ENCODE results near the gene SNTA1.
"Not testable (repeated sequence)": the region's sequence is repeated elsewhere in the genome, so short reads cannot be mapped to it uniquely, and the experiment has no call there.

The SNTA1 gene

GRCh38 chr20:33465481-33466302, 22.1 kb upstream of the SNTA1 start:
- DNase-seq, result no peak

DNA sequence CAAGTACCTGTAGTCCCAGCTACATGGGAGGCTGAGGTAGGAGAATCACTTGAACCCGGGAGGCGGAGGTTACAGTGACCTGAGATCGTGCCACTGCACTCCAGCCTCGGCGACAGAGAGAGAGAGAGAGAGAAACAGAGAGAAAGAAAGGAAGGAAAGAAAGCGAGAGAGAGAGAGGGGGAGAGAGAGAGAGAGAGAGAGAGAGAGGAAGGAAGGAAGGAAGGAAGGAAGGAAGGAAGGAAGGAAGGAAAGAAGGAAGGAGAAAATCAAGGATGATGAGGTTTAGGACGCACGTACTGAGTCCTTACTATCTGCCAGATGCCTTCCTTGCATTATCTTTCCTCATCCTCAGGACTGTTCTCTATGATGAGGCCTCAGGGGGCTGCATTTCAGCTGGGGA, 21.2 kb upstream of the SNTA1 start:
- DNase-seq, result not testable (repeated sequence)

DNA sequence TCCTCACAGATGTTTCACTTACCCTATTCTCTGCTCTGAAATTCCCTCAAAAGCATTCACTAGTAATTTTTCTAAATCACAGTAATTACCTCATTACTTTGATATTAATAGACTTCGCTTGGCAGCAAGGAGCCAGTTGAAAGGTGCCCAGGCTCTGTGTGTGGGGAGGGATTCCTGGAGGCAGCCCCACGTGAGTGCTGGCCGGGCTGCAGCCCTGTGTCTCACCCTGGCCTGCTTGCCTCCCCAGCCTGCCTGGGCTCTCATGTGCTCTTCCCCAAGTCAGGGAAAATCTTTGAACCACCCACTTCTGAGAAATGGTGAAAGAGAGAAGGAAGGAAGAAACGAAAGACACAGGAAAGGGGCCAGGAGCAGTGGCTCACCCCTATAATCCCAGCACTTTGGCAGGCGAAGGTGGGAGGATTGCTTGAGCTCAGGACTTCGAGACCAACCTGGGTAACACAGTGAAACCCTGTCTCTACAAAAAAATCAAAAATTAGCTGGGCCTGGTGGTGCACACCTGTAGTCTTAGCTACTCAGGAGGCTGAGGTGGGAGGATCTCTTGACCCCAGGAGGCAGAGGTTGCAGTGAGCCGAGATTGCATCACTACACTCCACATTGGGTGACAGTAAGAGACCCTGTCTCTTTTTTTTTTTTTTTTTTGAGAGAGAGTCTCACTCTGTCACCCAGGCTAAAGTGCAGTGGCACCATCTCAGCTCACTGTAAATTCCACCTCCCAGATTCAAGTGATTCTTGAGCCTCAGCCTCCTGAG, 20.0 kb upstream of the SNTA1 start:
- DNase-seq, result no peak

GRCh38 chr20:33460711-33461110, 17.1 kb upstream of the SNTA1 start:
- no peak for DNase-seq

- DNase-seq, result no peak
Measured at GRCh38 chr20:33459599-33459998, 16.0 kb upstream of the SNTA1 start.

- peak; percentile 87 for DNase-seq
Measured at GRCh38 chr20:33456916-33457642, 13.5 kb upstream of the SNTA1 start.

DNA sequence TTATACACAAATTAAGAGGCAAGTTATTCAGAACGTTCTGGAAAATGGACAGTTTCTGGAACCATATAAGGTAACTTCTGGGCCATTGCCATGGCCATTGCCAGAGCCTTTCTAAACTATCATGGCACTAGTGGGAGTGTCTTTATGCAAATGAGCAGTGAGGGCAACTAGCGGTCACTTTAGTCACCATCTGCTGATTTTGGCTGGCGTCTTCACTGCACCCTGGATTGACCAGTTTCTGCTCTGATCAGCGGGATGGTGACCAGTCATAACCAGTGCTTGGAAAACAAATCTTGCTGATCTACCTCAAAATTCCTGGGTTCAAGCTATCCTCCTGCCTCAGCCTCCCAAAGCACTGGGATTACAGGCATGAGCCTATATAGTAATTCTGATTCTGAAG, 7.3 kb upstream of the SNTA1 start:
- no peak for DNase-seq

DNA sequence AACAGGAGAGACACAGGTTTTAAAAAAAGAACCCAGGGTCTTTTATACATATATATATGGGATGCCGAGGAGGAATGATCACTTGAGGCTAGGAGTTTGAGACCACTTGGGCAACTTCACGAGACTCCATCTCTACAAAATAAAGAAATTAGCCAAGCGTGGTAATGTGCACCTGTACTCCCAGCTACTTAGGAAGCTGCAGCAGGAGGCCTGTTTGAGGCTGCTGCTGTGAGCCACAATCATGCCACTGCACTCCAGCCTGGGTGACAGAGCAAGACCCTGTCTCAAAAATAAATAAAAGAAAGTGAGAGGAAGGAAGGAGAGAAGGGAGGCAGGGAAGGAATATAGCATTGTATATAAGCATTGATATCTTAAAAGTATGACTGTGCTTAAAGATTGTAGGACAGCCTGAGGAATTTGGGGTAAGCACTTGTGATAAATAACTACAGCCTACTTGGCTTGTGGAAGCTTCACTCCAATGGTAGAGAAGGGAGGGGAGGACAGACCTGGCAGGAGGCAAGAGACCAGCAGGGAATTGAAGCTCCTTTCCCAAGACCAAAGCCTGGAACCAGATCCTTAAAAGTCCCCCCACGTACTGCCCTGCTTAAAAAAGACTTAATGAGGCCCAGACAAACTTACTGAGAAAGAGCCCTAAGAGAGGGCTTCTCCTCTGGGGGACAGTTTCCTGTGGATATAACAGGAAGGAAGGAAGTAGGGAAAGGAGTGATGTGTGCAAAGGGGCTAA, 2.5 kb upstream of the SNTA1 start:
- no peak for DNase-seq

DNA sequence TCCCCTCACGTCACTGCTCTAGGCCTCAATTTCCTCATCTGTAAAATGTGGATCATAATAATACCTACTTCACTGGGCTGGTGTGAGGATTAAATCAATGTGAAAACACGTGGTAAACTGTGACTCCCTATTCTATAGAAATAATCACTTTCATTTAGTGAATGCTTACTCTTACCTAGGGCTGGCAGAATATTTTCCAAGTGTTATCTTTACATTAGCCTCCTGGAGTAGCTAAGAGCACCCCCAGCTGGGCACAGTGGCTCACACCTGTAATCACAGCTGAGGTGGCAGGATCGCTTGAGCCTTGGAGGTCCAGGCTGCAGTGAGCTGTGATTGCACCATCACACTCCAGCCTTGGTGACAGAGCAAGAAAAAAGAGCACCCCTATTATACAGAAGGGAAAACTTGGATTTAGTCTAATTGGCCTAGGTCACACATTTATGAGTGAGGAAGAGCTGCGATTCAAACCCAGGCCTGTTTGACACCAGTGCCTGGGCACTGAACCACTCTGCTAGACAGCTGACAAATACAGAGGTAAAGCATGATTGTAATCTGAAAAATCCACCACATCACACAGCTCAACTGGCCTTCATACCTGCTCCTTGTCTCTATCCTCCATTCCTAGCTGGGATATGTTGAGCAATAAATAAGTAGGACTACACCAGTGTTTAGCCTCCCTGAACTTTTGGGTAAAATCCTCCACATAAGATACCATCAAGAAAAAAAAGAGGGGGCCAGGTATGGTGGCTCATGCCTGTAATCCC, 1.4 kb upstream of the SNTA1 start:
- DNase-seq, result peak; percentile 41

DNA sequence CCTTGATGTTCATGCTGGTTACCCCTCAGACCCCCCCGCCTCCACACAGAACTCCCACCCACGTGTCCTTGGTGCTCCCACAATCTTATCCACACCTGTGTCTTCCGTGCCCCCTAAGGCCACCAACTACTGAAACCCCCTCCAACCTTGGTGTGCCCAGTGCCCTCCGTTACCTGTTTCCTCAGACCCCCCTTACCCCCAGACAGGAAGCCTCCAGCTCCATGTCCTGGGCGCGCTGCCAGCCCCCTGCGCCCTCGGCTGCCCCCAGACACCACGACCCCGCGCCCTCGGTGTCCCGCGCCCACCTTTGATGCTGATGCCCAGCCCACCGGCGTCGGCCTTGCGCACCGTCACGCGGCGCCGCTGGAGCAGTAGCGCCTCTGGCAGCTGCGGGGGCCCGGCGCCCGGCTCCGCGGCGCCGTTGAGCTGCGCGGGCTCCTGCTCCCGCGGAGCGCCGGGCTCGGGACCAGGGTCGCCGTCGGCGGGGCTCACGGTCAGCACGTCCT, 504 bp downstream of the SNTA1 start:
- peak; percentile 42 for DNase-seq

DNA sequence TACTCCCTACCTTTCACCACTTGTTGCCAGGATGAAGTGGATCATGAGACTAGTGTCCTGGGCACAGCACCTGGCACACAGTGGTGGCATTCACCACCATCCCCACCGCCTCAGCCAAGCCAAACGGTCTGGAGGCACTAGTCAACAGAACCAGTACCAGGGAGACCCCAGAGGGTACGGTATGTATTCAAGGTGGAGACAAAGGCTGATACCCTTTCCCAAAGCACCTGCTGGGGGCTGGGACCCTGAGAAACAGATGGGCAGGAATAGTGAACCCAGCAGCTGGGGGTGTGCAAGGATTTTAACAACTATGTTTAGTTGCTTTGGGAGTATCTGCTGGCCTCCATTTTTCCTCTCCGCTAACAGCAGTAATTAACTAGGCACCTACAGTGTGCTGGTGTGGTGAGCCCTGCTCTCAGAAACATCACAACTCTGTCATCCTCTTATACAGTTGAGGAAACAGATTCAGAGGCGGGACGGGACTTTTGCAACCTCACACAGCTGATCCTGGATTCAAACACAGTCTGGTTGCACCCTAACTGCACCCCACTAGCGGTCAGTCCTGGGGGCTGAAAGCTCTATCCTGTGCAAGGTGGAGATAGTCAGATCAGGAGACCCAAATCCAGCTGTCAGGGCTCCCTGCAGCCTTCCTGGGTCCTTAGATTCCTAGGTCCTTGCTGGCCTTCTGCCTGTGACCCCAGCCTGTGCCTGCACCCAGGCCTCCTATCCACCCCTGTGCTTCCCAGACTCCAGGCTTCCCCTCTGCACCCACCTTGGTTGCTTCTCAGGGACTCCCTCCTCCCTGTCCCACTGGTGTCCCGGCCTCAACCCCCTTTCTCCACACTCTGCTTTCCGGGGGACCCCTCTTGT, 1.2 kb downstream of the SNTA1 start:
- no peak for DNase-seq

DNA sequence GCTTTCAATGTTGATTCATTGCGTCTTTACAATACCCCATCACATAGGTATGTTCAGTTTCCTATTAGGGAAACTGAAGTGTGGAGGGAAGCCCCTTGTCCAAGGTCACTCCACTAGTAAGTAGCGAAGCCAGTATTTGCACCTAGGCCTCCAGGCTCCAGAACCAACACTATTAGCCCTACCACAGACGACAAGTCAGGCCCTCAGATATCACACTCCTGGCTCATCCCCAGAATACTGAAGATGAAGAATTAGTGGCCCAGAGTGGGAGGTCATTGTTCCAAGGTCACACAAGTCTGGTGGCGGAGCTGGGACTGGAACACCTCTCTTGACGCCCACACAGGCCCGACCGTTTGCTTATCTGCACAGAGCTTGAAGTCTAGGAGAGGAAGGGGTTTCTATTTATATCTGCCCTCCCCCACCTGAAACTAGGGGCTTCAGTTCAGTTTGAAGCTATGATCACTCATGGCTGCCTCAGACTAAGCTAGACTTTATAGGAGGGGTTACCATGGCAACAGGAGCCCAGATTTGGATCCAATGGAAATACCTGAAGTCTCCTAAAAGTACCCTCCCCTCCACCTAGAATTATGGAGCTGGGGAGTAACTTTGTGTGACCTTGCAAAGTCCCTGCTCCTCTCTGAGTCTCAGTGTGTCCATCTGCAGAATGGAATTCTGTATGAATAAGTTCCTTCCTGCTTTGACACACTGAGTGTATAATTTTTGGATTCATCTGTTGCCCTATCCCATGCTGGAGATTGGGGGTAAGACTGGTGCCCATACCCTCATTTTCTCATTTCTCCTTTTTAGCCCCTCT, 2.2 kb downstream of the SNTA1 start:
- no peak for DNase-seq

- DNase-seq, result not testable (repeated sequence)
Measured at GRCh38 chr20:33440562-33440961, 3.0 kb downstream of the SNTA1 start.

DNA sequence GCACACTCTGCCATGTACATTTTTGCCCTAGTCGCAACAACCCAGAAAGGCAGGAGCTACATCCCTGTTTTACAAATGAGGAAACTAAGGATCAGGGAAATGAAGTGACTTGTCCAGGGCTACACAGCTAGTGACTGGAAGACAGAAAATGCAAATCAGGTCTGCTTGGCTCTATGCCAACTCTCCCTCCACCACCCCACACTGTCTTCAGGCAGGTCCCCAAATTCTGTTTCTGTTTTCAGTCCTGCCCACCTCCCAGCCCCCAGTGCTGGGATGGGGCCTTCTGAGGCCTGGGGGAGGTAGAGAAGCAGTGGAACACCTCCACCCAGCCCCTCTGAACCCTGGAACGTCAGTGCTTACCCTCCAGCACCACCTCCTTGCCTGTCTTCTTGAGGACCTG, 5.1 kb downstream of the SNTA1 start:
- DNase-seq, result no peak

DNA sequence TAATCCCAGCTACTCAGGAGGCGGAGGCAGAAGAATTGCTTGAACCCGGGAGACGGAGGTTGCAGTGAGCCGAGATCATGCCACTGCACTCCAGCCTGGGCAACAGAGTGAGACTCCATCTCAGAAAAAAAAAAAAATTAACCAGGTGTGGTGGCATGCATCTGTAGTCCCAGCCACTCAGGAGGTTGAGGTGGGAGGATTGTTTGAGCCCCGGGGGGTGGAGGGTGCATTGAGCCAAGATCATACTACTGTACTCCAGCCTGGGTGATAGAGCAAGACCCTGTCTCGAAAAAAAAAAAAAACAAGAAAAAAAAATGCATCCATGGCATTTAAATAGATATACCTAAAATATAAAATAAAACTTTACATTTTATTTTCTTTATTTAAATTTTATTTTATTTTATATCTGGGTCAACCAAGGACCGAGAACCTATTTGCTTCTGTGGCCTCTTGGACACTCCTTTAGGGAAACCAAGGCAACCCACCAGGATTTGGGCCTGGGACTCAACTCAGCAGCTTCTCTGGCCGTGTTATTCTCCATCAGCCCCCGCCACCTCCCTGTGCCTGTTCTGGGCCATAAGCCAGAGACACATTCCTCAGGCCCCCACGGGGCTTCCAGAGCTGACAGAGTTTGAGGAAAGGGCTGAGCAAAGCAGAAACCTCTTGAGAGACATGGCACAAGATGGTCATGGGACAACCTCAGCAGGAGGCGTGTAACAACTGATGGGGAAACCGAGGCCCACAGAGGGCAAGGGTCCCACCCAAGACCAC, 6.2 kb downstream of the SNTA1 start:
- DNase-seq, result no peak

DNA sequence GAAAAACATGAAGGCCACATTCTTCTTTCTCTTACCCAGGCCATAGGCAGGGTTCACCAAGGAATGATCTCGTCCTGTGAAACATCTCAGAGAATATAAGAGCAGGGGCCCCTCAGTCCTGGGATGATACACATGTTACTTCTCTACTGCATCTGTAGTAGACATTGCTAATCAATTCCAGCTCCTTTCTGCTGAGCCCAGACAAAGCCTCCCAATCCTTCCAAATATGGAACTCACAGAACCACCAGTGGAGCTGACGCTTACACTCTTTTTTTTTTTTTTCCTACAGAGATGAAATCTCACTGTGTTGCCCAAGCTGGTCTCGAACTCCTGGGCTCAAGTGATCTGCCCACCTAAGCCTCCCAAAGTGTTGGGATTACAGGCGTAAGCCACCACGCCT, 9.1 kb downstream of the SNTA1 start:
- no peak for DNase-seq

GRCh38 chr20:33433465-33434234, 9.9 kb downstream of the SNTA1 start:
- no peak for DNase-seq

GRCh38 chr20:33431797-33432381, 11.7 kb downstream of the SNTA1 start:
- no peak for DNase-seq

Data from stimulated activated CD4-positive, alpha-beta T cell treated with anti-CD3 and anti-CD28 coated beads, Interleukin-15, amount 100 ng/mL, for 24 hours (primary cell).